K562 (cell line): Measurements from ENCODE around the gene EVL. TPM values are rescaled to one million over a fixed set of nuclear protein-coding genes. Genes with fewer than 3 reads are reported as not detected.

Source experiments
- ATAC-seq: fragments of 200-7000 bp; cut with Tn5 transposase; 3 replicates; pipeline ENCODE4 v1.9.1; 2020; ENCODE audit warnings: moderate library complexity
- BruUV-seq: library from RNA; stranded (reverse); fragments of 400-500 nt; replicated peaks from 2 replicates; lab custom pipeline; 2021; lab: Mats Ljungman, UMichigan
- CTCF ChIA-PET: fragments of 300-600 bp; formaldehyde crosslinking; extraction: SDS; loops from one replicate; lab custom pipeline; 2021; ENCODE audit warnings: low intra/inter-chr PET ratio; lab: Yijun Ruan, JAX
- POLR2A ChIA-PET: fragments of 300-600, 350-650 bp; sonication (Branson Sonifier 250); formaldehyde crosslinking; extraction: SDS; loops from one replicate; lab custom pipeline; 2021; ENCODE audit warnings: antibody characterized with exemption, inconsistent platforms; lab: Yijun Ruan, JAX
- DNase-seq, 4 experiments: peaks; one replicate each; pipeline versions ENCODE4 v3.0.0 to v3.0.0-alpha.2; 2011 to 2018; ENCODE audit warnings: low spot score in 3 of 4, mixed read lengths in 3 of 4; ENCODE audit errors: extremely low read depth in 1 of 4
- FAIRE-seq: peaks from 2 replicates; lab custom pipeline; 2011; peaks lifted over from hg19 to GRCh38; lab: Jason Lieb, UNC
- H2AFZ ChIP-seq: 2 replicates; pipeline ENCODE4 v1.6.0; 2011; ENCODE audit warnings: low read depth, low read length, control low read depth, inconsistent platforms
- H3K27ac ChIP-seq: fragments of 200-600 bp; 3 replicates; pipeline ENCODE4 v1.8.0; 2011; ENCODE audit warnings: low read depth, mild to moderate bottlenecking, control low read depth, inconsistent platforms, low read length, moderate library complexity, mixed read lengths; ENCODE audit errors: extremely low read depth
- H3K27me3 ChIP-seq, 2 experiments: fragments of 300-600 bp in 1 of 2; 2 replicates in 1 of 2; 3 replicates in 1 of 2; pipeline versions ENCODE4 v1.6.0 to v1.8.0; 2011; ENCODE audit warnings: inconsistent platforms in 2 of 2, low read length in 2 of 2, mild to moderate bottlenecking in 1 of 2, mixed read lengths in 1 of 2, moderate library complexity in 1 of 2; ENCODE audit not compliant: control insufficient read depth in 2 of 2, insufficient read depth in 2 of 2
- H3K36me3 ChIP-seq: fragments of 300-600 bp; 3 replicates; pipeline ENCODE4 v1.8.0; 2011; ENCODE audit warnings: mild to moderate bottlenecking, low read length, inconsistent platforms; ENCODE audit not compliant: control insufficient read depth, insufficient read depth
- H3K4me1 ChIP-seq, 2 experiments: fragments of 200-600 bp in 1 of 2; replicated peaks in 1 of 2; 2 replicates in 1 of 2; 3 replicates in 1 of 2; pipeline versions ENCODE4 v1.5.1 to v1.8.0; 2011; ENCODE audit warnings: inconsistent platforms in 2 of 2, low read length in 2 of 2, mild to moderate bottlenecking in 1 of 2, mixed read lengths in 1 of 2, moderate library complexity in 1 of 2; ENCODE audit not compliant: control insufficient read depth in 2 of 2, insufficient read depth in 2 of 2
- H3K4me2 ChIP-seq: 2 replicates; pipeline ENCODE4 v1.6.1; 2011; ENCODE audit warnings: low read length, control low read depth, inconsistent platforms, mixed read lengths; ENCODE audit not compliant: insufficient read depth
- H3K4me3 ChIP-seq: fragments of 200-600 bp; sonication (generic), shearing (Covaris generic); 2 replicates; pipeline ENCODE4 v1.5.1; 2016; ENCODE audit warnings: control low read depth, inconsistent platforms
- H3K79me2 ChIP-seq: fragments of 200-600 bp; 3 replicates; pipeline ENCODE4 v1.8.0; 2011; ENCODE audit warnings: low read length, inconsistent platforms; ENCODE audit not compliant: control insufficient read depth, insufficient read depth
- H3K9ac ChIP-seq, 2 experiments: 2 replicates each; pipeline versions ENCODE4 v1.6.0 to v1.6.1; 2011; ENCODE audit warnings: low read depth in 2 of 2, low read length in 2 of 2, control low read depth in 1 of 2, inconsistent platforms in 1 of 2, mild to moderate bottlenecking in 1 of 2, mixed read lengths in 1 of 2; ENCODE audit not compliant: insufficient read depth in 1 of 2
- H3K9me1 ChIP-seq: one replicate; pipeline ENCODE4 v1.6.0; 2011; ENCODE audit warnings: inconsistent platforms, mild to moderate bottlenecking, low read length, moderate library complexity; ENCODE audit not compliant: control insufficient read depth, insufficient read depth
- H3K9me3 ChIP-seq: replicated peaks from 2 replicates; pipeline ENCODE4 v1.5.1; 2011; ENCODE audit warnings: low read depth, low read length, inconsistent platforms; ENCODE audit not compliant: control insufficient read depth, insufficient read depth
- H4K20me1 ChIP-seq: replicated peaks from 2 replicates; pipeline ENCODE4 v1.6.1; 2011; ENCODE audit warnings: low read length, inconsistent platforms, mixed read lengths; ENCODE audit not compliant: control insufficient read depth, insufficient read depth
- HDAC6 ChIP-seq: IDR thresholded peaks from 2 replicates; pipeline ENCODE4 v1.6.1; 2012; ENCODE audit warnings: low read depth, mild to moderate bottlenecking, control low read depth, inconsistent platforms, low read length, moderate library complexity
- JUND ChIP-seq, 2 experiments: IDR thresholded peaks; 2 replicates in 1 of 2; 3 replicates in 1 of 2; pipeline ENCODE4 v1.6.1; 2011; ENCODE audit warnings: borderline replicate concordance in 2 of 2, low read depth in 2 of 2, low read length in 2 of 2, improper control_type of control experiment in 1 of 2, missing biosample characterization in 1 of 2, missing genetic modification characterization in 1 of 2, missing genetic modification reagents in 1 of 2
- LCOR ChIP-seq: sonication (generic); formaldehyde crosslinking; IDR thresholded peaks from 2 replicates; pipeline ENCODE4 v1.8.0; 2022; ENCODE audit warnings: mild to moderate bottlenecking, missing genetic modification reagents
- RHOXF2B ChIP-seq: fragments of 250-450 bp; sonication (Bioruptor Pico); conservative IDR thresholded peaks from 2 replicates; pipeline ENCODE4 v1.5.1; 2021
- RUNX1 ChIP-seq: sonication (generic); IDR thresholded peaks from 2 replicates; pipeline ENCODE4 v1.6.1; 2016; ENCODE audit warnings: antibody characterized with exemption, low read depth
- TOE1 ChIP-seq, 2 experiments: fragments of 450-650 bp in 1 of 2; sonication (generic) in 1 of 2; formaldehyde crosslinking in 1 of 2; IDR thresholded peaks; 2 replicates each; pipeline versions ENCODE4 v1.7.1 to v1.8.0; 2016 to 2022; ENCODE audit warnings: borderline replicate concordance in 2 of 2, mild to moderate bottlenecking in 2 of 2, antibody characterized with exemption in 1 of 2, inconsistent platforms in 1 of 2, low read depth in 1 of 2, missing genetic modification reagents in 1 of 2, moderate library complexity in 1 of 2
- ZFPM2 ChIP-seq: fragments of 250-450 bp; sonication (Bioruptor Pico); IDR thresholded peaks from 2 replicates; pipeline ENCODE4 v1.5.1; 2022; ENCODE audit warnings: mild to moderate bottlenecking
- ZNF431 ChIP-seq: sonication (generic); formaldehyde crosslinking; IDR thresholded peaks from 2 replicates; pipeline ENCODE4 v1.8.0; 2022; ENCODE audit warnings: mild to moderate bottlenecking, missing genetic modification reagents
- ZNF75A ChIP-seq: fragments of 450-650 bp; formaldehyde crosslinking; IDR thresholded peaks from 2 replicates; pipeline ENCODE4 v1.4.0; 2020; ENCODE audit warnings: mild to moderate bottlenecking
- WGBS: fragments of 100-300 bp; shearing (Covaris generic); methylation state at CpG from one replicate; pipeline ENCODE4 v1.1.6; 2016; ENCODE audit warnings: low coverage, mixed read lengths; ENCODE audit not compliant: insufficient coverage; ENCODE audit errors: missing lambda C conversion rate; 5-methylcytosine and 5-hydroxymethylcytosine counted together
- in situ Hi-C: fragments of 300-500 bp; cut with MboI; formaldehyde crosslinking; loops from 4 replicates; pipeline ENCODE4 v1.15.0; 2018; ENCODE audit warnings: inconsistent platforms, mixed read lengths
- intact Hi-C: fragments of 100-400 bp; cut with micrococcal nuclease; formaldehyde crosslinking; loops from 2 replicates; pipeline ENCODE4 v1.14.2; 2022
- polyA plus RNA-seq, 8 experiments: library from polyadenylated mRNA; depleted of rRNA in 4 of 8; stranded (reverse) in 5 of 8; unstranded in 3 of 8; fragments of >200 nt; fragmentation: Nextera tagmentation in 2 of 8; fragmentation: Illumina TruSeq in 1 of 8; extraction: Ambion mirVana in 2 of 8; extraction: Trizol in 1 of 8; gene quantifications; 2 replicates each; pipeline versions ENCODE4 v1.2.1 to v1.2.3, GENCODE V29; 2011 to 2014; ENCODE audit warnings: inconsistent platforms in 1 of 8, missing spikeins in 1 of 8
- total RNA-seq, 7 experiments: library from RNA; depleted of rRNA in 6 of 7; stranded (reverse); fragments of >200 nt in 6 of 7; fragmentation: Illumina TruSeq in 2 of 7; extraction: Trizol in 2 of 7; gene quantifications; 2 replicates each; pipeline versions ENCODE4 v1.2.1 to v1.2.3, GENCODE V29; 2011 to 2021; ENCODE audit warnings: low replicate concordance in 1 of 7
- TF ChIP-seq, protein P1 (sequence below), 2 experiments: fragments of 450-650 bp; IDR thresholded peaks; 2 replicates each; pipeline ENCODE4 v1.6.1; 2018; ENCODE audit warnings: mild to moderate bottlenecking in 2 of 2, low read depth in 1 of 2; ENCODE audit not compliant: partially characterized antibody in 2 of 2
- TF ChIP-seq, protein P2 (sequence below), 3 experiments: fragments of 200-800 bp in 1 of 3; sonication (Bioruptor generic) in 1 of 3; sonication (generic) in 1 of 3; formaldehyde crosslinking in 1 of 3; IDR thresholded peaks; 2 replicates each; pipeline versions ENCODE4 v1.6.1 to v1.8.0; 2016 to 2022; ENCODE audit warnings: mild to moderate bottlenecking in 2 of 3, missing compliant biosample characterization in 2 of 3, missing genetic modification characterization in 2 of 3, missing genetic modification reagents in 1 of 3

EVL gene
- total and polyA plus RNA-seq, 9 of the 15 experiments (the other 6 are each of a cell fraction or from before 2014, with no cell fraction given): 2.9 to 43.4 (median 23.9) TPM

DNA sequence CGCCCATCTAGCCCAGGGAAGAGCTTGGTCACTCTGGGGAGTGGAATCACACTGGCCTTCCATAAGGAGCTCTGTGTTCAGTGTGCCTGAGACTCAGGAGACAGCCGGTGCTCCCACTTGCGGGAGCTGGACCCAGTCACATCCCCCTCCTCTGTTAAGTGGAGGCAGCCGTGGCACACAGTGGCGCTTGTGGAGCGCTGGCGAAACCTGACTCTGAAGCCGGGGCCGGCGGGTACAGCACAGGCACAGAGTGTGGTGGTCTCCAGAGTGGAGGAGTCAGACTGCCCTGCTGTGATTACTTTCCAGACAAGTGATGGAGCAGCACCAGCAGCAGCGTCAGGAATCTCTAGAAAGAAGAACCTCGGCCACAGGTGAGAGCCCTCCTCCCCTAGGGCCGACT, 61.2 kb downstream of the EVL start (continued):
- TF ChIP-seq, protein P1, sequence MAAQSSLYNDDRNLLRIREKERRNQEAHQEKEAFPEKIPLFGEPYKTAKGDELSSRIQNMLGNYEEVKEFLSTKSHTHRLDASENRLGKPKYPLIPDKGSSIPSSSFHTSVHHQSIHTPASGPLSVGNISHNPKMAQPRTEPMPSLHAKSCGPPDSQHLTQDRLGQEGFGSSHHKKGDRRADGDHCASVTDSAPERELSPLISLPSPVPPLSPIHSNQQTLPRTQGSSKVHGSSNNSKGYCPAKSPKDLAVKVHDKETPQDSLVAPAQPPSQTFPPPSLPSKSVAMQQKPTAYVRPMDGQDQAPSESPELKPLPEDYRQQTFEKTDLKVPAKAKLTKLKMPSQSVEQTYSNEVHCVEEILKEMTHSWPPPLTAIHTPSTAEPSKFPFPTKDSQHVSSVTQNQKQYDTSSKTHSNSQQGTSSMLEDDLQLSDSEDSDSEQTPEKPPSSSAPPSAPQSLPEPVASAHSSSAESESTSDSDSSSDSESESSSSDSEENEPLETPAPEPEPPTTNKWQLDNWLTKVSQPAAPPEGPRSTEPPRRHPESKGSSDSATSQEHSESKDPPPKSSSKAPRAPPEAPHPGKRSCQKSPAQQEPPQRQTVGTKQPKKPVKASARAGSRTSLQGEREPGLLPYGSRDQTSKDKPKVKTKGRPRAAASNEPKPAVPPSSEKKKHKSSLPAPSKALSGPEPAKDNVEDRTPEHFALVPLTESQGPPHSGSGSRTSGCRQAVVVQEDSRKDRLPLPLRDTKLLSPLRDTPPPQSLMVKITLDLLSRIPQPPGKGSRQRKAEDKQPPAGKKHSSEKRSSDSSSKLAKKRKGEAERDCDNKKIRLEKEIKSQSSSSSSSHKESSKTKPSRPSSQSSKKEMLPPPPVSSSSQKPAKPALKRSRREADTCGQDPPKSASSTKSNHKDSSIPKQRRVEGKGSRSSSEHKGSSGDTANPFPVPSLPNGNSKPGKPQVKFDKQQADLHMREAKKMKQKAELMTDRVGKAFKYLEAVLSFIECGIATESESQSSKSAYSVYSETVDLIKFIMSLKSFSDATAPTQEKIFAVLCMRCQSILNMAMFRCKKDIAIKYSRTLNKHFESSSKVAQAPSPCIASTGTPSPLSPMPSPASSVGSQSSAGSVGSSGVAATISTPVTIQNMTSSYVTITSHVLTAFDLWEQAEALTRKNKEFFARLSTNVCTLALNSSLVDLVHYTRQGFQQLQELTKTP (IDR thresholded peaks at IDR 0.05; ENCODE audit: low read depth in 1 of 2, partially characterized antibody in 2 of 2): no peak

DNA sequence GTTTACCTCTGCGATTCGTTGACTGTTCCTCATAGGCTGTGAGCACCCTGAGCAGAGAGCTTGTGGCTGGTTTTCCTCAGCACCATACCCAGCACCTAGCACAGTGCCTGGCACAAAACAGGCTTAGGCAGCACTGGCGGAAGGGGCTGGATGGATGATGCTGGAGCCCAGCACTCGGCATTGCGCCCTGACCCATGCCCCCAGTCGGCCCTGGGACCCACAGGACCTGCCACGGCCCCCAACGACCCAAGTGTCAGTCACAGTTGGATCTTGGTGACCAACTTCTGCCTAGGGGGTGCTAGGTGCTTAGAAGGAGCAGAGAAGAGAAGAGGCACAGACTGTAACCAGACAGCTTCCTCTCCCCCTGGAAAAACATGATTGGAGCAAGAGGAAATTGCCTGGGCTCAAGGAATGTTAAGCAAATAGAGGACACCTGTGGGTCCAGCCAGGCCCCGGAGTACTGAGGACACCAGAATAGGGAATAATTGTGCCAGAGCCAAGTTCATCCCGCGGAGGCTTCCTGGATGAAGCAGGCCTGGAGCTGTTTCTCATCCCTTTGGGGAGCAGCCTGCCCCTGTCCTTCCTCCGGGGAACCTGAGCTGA, 62.7 kb downstream of the EVL start:
- Histone ChIP-seq H3K4me3 (no peak overlapping the region), H3K79me2 (no peaks in the 10 kb centered on the region), H3K9me1 (no peaks in the 10 kb centered on the region), H3K9me3 (no peaks in the 10 kb centered on the region), H4K20me1 (no peaks in the 10 kb centered on the region), H2AFZ (no peak overlapping the region), H3K36me3 (peaks cover 16% of the 10 kb centered on the region; the same call in 2 of the 3 replicates), H3K4me1 (peaks cover 2 to 12% of the 10 kb centered on the region in 2 experiments; a peak in 4 of 5 replicates), H3K4me2 (no peak overlapping the region), H3K9ac (no peak overlapping the region), H3K27me3 (no peaks in the 10 kb centered on the region), H3K27ac (no peak overlapping the region)
- ChIA-PET CTCF (no interaction called here), POLR2A (interaction anchor here (2.2 kb wide), 1 partner anchor 9 kb away, joined by 7 read pairs; no protein-coding TSS in a partner anchor)
- DNase-seq: no peak
- TF ChIP-seq JUND (IDR thresholded peaks at IDR 0.05; ENCODE audit: borderline replicate concordance, low read depth, low read length) (no peak), JUND (tag; IDR thresholded peaks at IDR 0.05; ENCODE audit: borderline replicate concordance, low read depth, low read length) (no peak), ZNF75A (CRISPR knock-in tag) (no peak), LCOR (CRISPR knock-in tag) (no peak), RHOXF2B (CRISPR knock-in tag) (no peak), ZNF431 (no peak), HDAC6 (no peak), RUNX1 (no peak), TOE1 (IDR thresholded peaks at IDR 0.05; ENCODE audit: borderline replicate concordance) (no peak), TOE1 (CRISPR knock-in tag; IDR thresholded peaks at IDR 0.05; ENCODE audit: borderline replicate concordance, low read depth) (no peak), ZFPM2 (CRISPR knock-in tag) (no peak)
- TF ChIP-seq, protein P2, sequence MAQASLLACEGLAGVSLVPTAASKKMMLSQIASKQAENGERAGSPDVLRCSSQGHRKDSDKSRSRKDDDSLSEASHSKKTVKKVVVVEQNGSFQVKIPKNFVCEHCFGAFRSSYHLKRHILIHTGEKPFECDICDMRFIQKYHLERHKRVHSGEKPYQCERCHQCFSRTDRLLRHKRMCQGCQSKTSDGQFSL (CRISPR knock-in tag; IDR thresholded peaks at IDR 0.05): no peak
- TF ChIP-seq, protein P2 (tag; IDR thresholded peaks at IDR 0.05): no peak
- 80% methylated on average over 9 of the region's 12 CpGs for WGBS
- no peak for FAIRE-seq
- no peak for ATAC-seq
- intact Hi-C loops: no loop called here
- in situ Hi-C loops: no loop called here
- no TSS peak for BruUV-seq
